GM18519 (cell line): ENCODE measurements around the gene RPS5.

Source experiments
- ATAC-seq: cut with Tn5 transposase; IDR thresholded peaks from one replicate; pipeline ENCODE4 v1.9.1; 2021; ENCODE audit warnings: mild to moderate bottlenecking, moderate library complexity; ENCODE audit not compliant: unreplicated experiment, low FRiP score

RPS5 gene

GRCh38 chr19:58381460-58382212 is 5.4 kb upstream of the RPS5 start:
- ATAC-seq = no peak

GRCh38 chr19:58382997-58383603 is 4.0 kb upstream of the RPS5 start:
- no peak for ATAC-seq

- ATAC-seq = no peak
Measured at GRCh38 chr19:58385313-58385890, 1.7 kb upstream of the RPS5 start.

- peak; percentile 10 for ATAC-seq
Measured at GRCh38 chr19:58385891-58386575, 1.0 kb upstream of the RPS5 start.

- no peak for ATAC-seq
Measured at GRCh38 chr19:58387338-58388174, 487 bp downstream of the RPS5 start.

GRCh38 chr19:58388175-58388526 is 1.1 kb downstream of the RPS5 start:
- ATAC-seq = no peak

GRCh38 chr19:58392945-58393724 is 6.1 kb downstream of the RPS5 start:
- ATAC-seq = no peak

GRCh38 chr19:58393725-58394033 is 6.6 kb downstream of the RPS5 start:
- no peak for ATAC-seq

GRCh38 chr19:58394821-58395219 is 7.8 kb downstream of the RPS5 start:
- ATAC-seq = no peak

GRCh38 chr19:58395220-58395978 is 8.3 kb downstream of the RPS5 start, which contains the start of gene RNF225:
Gene RNF225 (plus strand): TSS chr19:58395656. CDS start chr19:58396090, 434 bp downstream.
- ATAC-seq = no peak

GRCh38 chr19:58395979-58396627 is 9.0 kb downstream of the RPS5 start:
- no peak for ATAC-seq

- no peak for ATAC-seq
Measured at GRCh38 chr19:58396691-58397532, 9.8 kb downstream of the RPS5 start.

GRCh38 chr19:58397533-58398037 is 10.5 kb downstream of the RPS5 start:
- no peak for ATAC-seq

GRCh38 chr19:58398087-58398486 is 11.0 kb downstream of the RPS5 start:
- no peak for ATAC-seq

GRCh38 chr19:58398545-58398944 is 11.5 kb downstream of the RPS5 start:
- ATAC-seq = no peak

GRCh38 chr19:58399903-58400302 is 12.8 kb downstream of the RPS5 start:
- ATAC-seq = no peak

- ATAC-seq = no peak
Measured at GRCh38 chr19:58400316-58400915, 13.3 kb downstream of the RPS5 start.
